Activated CD4-positive, CD25-positive, alpha-beta regulatory T cell treated with anti-CD3 and anti-CD28 coated beads, Interleukin-2, amount 50 U/mL, for 72 hours (primary cell): ENCODE data around the gene SERPINA5.

ENCODE experiments used
- DNase-seq: peaks from one replicate; pipeline ENCODE4 v3.0.0; 2021

SERPINA5 gene

GRCh38 chr14:94550041-94550440, 31.2 kb upstream of the SERPINA5 start:
- DNase-seq: no peak

- DNase-seq: no peak
Observed at GRCh38 chr14:94555991-94556390, 25.2 kb upstream of the SERPINA5 start.

GRCh38 chr14:94557327-94557726, 23.9 kb upstream of the SERPINA5 start:
- no peak for DNase-seq

GRCh38 chr14:94558842-94559241, 22.4 kb upstream of the SERPINA5 start:
- DNase-seq: no peak

GRCh38 chr14:94559638-94560290, 21.5 kb upstream of the SERPINA5 start:
- no peak for DNase-seq

- DNase-seq: no peak
Observed at GRCh38 chr14:94560291-94560665, 20.9 kb upstream of the SERPINA5 start.

- no peak for DNase-seq
Observed at GRCh38 chr14:94560751-94561655, 20.2 kb upstream of the SERPINA5 start, which contains the start of gene SERPINA4. TSS of gene SERPINA4 (plus strand) at chr14:94561442. CDS start at chr14:94563483, 2,041 bp downstream.

GRCh38 chr14:94561656-94562010, 19.6 kb upstream of the SERPINA5 start:
- no peak for DNase-seq

- no peak for DNase-seq
Observed at GRCh38 chr14:94562022-94562421, 19.2 kb upstream of the SERPINA5 start.

- DNase-seq: no peak
Observed at GRCh38 chr14:94562941-94563883, 18.0 kb upstream of the SERPINA5 start.

- no peak for DNase-seq
Observed at GRCh38 chr14:94564381-94564780, 16.8 kb upstream of the SERPINA5 start.

GRCh38 chr14:94568186-94568585, 13.0 kb upstream of the SERPINA5 start:
- no peak for DNase-seq

GRCh38 chr14:94569381-94570001, 11.7 kb upstream of the SERPINA5 start:
- no peak for DNase-seq

GRCh38 chr14:94570002-94570400, 11.2 kb upstream of the SERPINA5 start:
- no peak for DNase-seq

- DNase-seq: no peak
Observed at GRCh38 chr14:94570440-94570839, 10.8 kb upstream of the SERPINA5 start.

- DNase-seq: no peak
Observed at GRCh38 chr14:94571395-94571794, 9.8 kb upstream of the SERPINA5 start.

- DNase-seq: no peak
Observed at GRCh38 chr14:94571950-94572349, 9.3 kb upstream of the SERPINA5 start.

GRCh38 chr14:94572637-94573303, 8.5 kb upstream of the SERPINA5 start:
- no peak for DNase-seq

- DNase-seq: no peak
Observed at GRCh38 chr14:94573475-94574277, 7.5 kb upstream of the SERPINA5 start.

- DNase-seq: no peak
Observed at GRCh38 chr14:94574336-94574735, 6.9 kb upstream of the SERPINA5 start.
